HG03521 (cell line): ENCODE measurements around the gene ITGA7.

Experiments used
- ATAC-seq: cut with Tn5 transposase; IDR thresholded peaks from one replicate; pipeline ENCODE4 v1.9.1; 2021; ENCODE audit warnings: mild to moderate bottlenecking, moderate library complexity; ENCODE audit not compliant: unreplicated experiment

Gene ITGA7

DNA sequence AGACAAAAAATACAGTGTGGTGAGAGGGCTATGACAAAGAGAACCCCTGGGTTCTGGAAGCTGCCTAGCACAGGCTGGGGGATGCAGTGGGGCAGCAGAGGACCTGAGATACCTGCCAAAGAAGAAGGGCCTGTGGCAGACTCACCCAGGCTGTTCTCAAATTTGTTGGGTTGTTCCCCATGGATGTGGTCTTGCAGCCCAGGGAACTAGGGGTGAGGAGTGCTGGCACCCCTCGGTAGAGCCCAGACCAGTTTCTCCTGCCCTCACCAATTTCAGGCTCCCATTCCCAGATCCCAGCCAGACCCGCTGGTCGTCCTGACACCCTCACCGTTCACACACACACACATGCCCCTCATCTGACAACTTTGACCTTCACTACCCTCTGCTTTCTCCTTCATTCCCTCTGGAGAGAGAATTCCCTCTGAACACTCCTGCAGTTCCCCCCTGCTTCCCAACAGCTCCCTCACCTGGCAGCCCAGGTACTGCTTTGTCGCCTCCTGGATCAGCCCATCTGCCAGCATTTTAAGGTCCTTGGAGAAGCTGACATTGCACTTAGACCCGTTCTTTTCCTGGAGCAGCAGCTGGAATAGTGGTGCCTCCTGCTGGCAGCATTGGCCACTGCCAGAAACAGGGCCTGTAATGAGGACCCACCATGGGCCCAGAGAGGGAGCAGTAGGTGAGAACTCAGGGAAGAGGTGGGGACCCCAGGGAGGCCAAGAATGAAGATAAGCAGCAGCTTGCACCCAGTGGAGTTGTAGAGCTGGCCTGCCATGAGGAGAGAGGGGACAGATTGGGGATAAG is 29.3 kb upstream of the ITGA7 start:
- ATAC-seq = peak; percentile 35

DNA sequence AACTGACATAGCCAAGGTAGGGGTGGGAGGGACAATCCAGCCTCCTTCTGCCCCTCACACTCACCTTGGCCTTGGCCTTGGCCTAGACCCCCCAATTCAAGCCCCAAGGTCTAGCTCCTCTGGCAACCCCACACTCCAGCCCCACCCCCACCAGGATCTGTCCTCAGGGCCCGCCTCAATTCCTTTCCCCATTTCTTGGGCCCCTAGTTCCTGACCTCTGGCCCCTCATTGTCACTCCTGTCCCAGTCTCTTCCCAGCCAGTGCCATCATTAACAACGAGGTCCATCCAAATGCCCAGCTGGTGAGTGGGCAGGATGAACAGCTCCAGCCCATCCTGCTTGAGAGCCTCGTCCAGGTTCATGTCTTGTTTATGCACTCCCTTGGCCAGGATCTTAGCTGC is 28.4 kb upstream of the ITGA7 start:
- ATAC-seq = no peak

DNA sequence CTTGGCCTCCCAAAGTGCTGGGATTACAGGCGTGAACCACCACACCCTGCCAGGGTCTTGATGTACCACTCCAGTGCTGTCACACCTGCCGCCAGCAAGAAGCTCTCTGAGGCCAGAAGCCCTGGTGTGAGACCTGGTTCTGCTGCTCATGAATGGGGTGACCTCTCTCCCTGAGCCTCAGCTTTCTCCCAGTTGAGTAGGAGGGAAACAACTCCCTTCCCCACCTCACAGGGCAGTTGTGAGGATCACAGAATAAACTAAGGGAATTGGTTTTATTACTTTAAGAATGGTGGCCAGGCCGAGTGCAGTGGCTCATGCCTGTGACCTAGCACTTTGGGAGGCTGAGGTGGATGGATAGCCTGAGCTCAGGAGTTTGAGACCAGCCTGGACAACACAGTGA is 26.9 kb upstream of the ITGA7 start:
- ATAC-seq = no peak

DNA sequence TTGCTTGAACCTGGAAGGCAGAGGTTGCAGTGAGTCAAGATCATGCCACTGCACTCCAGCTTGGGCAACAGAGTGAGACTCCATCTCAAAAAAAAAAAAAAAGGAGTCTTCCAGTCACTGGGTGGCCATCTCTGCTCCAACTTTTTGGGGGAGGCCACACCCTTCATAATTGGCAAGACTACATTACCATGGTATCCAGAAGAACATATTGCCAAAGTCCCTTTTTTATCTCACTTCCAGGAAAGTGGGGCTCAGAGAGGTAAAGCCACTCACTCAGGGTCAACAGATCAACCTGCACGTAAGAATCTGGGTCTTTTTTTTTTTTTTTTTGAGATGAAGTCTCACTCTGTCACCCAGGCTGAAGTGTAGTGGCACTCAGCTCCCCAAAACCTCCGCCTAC is 26.2 kb upstream of the ITGA7 start:
- no peak for ATAC-seq

DNA sequence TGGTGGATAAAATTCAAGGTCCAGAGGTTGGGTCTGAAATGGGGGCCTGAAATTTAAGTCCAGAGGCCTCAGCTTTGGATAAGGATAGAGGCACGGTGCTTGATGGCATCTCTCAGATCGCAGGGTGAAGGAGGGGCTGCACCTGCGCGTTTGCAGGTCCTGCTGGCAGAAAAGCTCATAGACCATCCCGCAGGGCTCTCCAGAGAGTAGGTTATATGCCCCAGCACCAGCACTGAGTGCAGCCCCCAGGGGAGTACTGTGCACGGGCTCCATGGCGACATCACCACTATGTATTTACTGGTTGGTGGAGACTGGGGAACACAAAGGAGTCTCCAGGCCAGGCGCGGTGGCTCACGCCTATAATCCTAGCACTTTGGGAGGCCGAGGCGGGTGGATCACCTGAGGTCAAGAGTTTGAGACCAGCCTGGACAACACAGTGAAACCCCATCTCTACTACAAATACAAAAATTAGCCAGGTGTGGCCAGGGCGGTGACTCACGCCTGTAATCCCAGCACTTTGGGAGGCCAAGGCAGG is 25.4 kb upstream of the ITGA7 start:
- no peak for ATAC-seq

DNA sequence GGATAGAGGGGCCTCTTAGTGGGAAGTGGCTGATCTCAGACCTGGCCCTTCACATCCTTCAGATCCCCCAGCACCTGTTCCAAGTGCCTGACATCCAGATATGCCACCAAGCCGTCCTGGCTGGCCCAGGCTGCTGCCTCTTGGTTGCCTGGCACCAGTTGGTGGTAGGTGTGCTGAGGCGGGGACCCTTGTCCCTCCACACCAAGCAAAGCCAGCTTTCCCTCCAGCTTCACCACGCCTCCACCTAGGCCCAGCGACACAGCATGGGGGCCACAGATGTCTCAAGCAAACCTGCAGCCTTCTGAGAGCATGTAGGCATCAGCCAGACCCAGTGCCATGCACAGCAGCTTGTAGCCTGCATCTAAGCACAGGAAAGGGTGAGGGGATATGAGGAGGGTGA is 24.6 kb upstream of the ITGA7 start:
- ATAC-seq = no peak

DNA sequence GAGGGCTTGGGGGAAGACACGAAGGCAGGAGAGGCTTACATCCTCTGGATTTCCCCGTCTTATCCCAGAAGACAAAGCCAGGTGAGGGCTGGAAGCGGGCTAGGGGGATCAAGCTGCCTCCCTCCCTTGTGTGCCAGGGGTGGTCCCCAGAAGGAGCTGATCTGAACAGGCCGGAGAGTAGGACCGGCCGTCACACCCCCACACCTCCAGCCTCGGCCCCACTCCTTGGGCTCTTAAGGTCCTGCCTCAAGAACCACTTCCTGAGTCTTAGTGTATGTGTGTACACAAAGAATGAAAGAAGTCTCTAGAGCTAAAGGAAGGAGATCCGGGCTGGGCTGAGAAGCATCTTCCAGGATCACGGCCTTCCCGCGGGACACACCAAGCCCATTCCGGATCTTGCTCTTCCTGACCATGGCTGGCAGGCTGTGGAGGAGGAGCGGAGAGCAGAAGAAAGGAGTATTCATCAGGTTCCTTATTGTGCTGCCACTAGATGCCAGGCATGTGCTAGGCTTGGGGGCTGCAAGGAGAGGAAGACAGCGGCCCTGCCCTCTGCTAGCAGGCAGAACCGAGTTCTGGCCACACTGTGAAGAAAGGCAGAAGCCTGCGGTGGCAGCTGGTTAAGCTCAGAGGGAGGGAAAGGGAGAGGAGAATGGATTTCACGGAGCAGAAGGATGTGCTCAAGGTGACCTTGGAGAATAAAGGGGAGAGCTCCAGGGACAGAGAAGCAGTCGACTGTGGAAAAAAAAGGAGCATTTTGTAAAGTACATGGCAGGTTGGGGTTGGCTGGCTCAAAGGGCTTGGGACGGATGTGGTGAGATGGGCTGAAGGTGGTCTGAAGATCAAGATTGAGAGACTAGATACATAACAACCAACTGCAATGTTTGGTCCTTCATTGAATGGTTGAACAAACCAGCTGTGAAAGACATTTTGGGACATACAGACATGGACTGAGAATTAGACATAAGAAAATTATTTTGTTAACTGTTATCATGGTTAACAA is 22.4 kb upstream of the ITGA7 start:
- ATAC-seq = peak; percentile 43

DNA sequence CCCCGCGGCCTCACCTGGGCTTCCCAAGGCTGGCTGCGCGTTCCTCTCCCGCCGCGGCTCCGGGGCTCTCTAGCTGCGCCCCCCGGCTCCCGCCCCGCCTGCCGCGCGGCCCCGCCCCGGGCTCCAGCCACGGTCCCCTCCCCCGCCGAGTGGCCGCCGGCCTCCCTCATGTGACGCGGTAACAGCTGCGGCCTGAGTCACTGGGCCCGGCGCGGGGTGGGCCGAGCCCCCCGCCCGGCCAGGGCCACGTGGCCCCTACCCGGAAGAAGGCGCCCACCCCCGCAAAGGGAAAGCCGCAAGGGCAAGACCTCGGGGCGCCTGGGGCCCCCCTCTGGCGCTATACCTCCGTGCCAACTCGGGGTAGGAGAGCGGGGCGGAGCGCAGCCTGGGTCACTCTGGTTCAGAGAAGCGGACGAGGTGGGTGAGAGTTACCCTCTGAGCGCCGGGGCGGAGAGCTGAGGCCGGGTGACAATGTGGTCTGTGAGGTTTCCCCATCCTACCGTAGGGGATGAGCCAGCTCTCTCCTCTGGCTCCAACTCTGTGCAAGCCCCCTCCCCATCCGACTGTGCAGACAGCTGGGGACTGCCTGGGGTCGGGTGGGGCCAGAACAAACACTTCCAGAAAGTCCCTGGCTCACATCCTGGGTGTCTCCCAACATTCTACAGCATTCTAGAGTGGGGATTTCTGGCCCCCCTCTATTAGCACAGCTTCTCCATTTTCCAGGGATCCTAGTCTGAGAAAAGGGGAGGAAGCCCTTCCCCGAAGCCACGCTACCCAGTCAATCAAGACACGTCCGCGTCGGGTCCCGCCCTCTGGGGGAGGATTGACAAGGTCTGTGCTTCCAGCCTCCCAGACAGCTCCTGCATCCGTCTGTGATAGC is 21.5 kb upstream of the ITGA7 start, which contains the start of gene CD63:
Gene CD63 (minus strand): TSS at position 71 of the 880 bp plus-strand sequence. CDS start 668 bp downstream, outside the sequence.
- ATAC-seq = peak; percentile 68

DNA sequence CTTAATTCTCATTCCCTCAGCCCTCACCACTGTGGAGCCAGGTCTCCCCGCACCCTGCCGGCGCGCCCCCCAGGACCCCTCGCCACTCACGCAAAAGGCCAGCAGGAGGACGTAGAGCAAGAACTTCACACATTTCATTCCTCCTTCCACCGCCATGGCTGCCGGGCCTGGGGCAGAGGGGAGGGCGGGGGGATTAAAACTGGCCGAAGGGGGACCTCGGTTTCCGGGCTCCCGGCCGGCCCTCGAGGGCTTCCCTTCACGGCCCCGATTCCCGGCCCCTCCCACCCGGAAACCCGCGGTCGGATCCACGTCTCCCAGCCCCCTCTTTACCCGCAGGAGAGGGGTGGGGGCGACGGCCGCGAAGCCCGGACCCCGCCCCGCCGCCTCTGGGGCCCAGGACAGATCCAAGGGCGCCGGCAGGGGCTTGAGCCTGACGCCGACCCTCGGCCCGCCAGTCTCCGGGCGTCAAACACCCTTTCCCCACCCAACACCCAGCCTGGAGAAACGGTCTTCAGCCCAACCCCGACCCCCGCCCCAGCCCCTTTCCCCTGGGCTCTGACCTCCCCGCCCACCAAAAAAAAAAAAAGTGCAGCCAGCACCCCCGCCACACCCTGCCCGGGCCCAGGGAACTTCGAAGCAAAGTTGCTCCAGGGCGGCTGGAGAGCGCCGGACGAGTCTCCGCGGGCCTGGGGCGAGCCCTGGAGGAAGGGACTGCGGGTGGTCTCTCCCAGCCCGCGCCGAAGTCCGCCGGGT is 20.7 kb upstream of the ITGA7 start:
- ATAC-seq = no peak

DNA sequence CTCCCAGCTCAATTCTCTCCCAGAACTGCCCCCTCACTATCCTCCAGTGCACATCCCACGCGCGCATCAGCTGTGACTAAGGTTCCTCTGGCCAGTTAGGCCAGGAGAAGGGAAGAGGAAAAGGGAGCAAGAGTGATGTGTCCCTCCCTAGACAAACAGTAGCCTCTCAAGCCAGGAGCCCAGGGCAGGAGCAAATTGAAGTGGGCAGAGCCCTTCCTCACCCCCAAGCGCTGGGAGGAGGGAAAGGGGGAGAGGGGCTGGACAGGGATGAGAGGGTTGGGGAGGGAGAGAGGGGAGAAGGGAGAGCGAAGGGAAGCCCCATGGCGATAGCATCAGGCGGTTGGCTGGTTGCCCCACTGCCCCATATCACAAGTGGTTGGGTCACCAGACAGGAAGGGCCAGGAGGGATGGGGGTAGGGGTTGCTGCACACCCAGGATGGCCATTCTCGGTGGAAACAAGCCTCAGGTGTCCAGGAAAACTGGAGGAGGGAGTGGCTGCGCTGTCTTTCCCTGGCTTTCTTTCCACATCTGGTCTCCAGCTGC is 20.0 kb upstream of the ITGA7 start:
- no peak for ATAC-seq

DNA sequence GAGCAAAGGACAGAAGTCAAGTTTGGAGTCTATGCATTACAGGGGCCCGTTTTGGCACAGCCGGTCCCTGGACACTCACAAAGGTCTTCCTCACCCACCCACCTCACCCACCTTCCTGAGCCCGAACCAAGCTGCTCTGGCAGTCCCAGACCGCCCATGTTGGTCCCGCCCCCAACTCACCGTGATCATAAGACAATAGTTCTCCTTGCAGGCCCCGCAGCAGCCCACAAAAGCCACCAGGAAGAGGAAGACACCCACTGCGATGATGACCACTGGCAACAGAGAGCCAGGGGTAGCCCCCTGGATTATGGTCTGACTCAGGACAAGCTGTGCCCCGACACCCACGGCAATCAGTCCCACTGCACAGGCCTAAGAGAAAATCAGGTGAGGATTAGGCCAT is 19.3 kb upstream of the ITGA7 start:
- no peak for ATAC-seq

DNA sequence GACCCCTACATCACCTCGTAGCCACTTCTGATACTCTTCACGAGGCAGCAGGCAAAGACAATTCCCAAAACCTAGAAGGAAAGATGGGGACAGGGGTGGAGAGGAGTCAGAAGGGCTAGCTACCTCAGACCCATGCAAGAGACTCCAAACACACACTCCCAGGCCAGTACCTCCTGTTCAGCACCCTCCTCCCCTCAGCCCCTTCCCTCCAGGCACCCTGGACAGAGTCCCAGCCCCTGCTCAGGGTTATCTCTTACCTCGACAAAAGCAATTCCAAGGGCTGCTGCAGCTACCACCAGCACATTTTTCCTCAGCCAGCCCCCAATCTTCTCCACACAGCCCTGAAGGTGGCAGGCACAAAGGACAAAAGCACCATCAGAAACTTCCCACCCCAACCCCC is 17.9 kb upstream of the ITGA7 start:
- ATAC-seq = no peak

DNA sequence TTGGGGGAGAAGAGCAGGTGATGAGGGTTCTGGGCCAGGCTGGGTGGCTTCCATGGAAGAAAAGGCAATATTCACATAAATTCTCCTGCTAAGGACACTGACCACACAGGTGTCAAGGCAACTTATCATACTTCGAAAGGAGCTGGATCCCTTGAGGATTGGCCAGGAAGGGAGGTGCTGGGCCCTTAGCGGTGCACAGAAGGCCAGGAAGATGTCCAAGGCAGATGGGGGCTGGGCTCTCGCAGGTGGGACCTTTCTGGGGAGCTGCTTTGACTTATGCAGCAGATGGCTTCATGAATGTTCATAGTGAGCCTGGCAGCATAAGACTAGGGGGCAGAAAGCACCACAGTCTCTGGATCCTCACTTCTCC is 17.2 kb upstream of the ITGA7 start:
- ATAC-seq = no peak

DNA sequence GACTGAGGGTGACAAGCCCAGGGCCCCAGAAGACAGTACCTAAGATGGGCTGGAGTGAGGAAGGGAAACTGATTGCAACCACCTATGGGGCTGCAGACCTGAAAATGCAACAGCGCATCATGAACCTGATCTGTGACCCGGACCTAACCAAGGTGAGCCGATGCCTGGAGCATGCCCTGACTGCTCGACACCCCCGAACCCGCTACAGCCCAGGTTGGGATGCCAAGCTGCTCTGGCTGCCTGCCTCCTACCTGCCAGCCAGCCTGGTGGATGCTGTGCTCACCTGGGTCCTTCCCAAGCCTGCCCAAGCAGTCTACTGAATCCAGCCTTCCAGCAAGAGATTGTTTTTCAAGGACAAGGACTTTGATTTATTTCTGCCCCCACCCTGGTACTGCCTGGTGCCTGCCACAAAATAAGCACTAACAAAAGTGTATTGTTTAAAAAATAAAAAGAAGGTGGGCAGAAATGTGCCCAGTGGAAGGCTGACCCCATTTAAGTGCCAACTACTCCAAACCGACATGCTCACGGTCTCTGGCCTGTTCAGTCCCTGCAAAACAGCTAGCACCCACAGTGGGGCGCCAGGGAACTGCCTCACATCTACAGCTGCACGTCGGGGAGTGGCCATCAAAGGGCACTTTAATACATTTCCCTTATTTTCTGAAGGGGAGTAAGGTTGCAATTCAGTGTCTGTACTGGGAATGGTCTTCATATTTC is 16.7 kb upstream of the ITGA7 start:
- ATAC-seq = peak; percentile 28

DNA sequence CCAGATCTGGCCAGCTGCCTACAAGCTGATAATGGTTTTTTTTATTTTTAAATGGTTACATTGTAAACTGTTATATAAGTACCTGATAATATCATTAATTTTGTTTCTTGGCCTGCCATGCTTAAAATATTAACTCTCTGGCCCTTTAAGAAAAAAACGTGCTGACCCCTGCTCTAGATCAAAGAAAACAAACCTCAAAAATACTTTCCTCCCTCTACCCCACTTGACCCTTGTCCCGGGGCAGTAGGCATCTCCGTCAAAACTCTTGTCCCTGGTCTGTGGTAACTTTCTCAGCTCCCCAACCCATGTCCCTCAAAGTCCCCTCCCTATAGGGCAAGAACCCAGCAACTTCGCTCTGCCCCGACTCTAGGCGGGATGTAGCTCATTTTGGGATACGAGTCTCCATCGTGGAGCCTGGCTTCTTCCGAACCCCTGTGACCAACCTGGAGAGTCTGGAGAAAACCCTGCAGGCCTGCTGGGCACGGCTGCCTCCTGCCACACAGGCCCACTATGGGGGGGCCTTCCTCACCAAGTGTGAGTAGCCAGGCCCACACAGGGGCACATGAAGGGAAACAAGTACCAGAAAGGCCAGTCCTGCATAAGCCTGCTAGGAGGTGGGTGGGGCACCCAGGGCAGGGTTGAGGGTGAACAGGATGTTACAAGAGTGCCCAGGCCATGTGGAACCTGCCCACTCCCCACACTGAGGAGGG is 16.0 kb upstream of the ITGA7 start:
- no peak for ATAC-seq

DNA sequence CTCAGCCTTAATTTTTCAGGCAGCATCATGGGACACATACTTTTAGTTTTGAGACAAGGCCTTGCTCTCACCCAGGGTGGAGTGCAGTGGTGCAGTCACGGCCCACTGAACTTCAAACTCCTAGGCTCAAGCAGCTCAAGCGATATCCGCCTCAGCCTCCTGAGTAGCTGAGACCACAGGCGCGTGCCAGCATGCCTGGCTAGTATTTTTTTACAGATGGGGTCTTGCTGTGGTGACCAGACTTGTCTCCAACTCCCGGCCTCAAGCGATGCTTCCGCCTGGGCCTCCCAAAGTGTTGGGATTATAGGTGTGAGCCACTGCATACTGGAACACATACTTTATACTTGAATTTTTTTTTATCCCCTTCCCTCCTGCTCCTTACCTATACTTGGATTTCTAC is 15.2 kb upstream of the ITGA7 start:
- ATAC-seq = no peak

DNA sequence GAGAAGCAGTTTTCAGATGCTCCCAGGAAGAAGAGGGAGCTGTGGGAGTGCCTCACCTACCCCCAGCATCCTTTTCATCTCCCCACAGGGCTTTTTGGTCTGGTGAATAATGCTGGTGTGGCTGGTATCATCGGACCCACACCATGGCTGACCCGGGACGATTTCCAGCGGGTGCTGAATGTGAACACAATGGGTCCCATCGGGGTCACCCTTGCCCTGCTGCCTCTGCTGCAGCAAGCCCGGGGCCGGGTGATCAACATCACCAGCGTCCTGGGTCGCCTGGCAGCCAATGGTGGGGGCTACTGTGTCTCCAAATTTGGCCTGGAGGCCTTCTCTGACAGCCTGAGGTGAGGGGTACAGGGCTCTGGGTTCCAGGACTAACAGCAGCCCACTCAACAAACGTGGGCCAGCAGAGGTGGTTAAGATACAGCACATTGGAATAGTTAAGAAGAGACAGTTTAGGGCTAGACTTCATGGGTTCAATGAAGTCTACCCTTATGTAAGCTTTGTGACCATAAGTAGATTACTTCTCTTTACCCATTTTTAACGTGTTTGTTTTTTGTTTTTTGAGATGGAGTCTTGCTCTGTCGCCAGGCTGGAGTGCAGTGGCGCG is 14.0 kb upstream of the ITGA7 start:
- no peak for ATAC-seq

DNA sequence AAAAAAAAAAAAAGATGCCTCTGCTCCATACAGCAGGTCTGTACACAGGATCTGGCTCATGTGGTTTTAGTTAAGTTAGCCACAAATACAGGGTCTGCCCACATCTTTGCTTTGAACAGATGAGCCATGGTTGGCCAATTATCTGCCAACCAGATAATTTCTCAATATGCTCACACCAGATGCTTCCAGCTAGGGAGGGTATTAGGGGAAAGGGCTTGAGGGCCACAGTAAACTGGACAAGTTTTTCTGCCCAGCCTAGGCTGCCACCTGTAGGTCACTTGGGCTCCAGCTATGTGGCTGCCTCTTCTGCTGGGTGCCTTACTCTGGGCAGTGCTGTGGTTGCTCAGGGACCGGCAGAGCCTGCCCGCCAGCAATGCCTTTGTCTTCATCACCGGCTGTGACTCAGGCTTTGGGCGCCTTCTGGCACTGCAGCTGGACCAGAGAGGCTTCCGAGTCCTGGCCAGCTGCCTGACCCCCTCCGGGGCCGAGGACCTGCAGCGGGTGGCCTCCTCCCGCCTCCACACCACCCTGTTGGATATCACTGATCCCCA is 13.3 kb upstream of the ITGA7 start:
- no peak for ATAC-seq
